22Rv1 (cell line): ENCODE data around the gene ABCG2.

ENCODE experiments used
- ZFX ChIP-seq: fragments of 450-650 bp; IDR thresholded peaks from 2 replicates; pipeline ENCODE4 v1.6.1; 2017; ENCODE audit warnings: antibody characterized with exemption, borderline replicate concordance
- TF ChIP-seq, protein P1 (sequence below): fragments of 450-650 bp; IDR thresholded peaks from 2 replicates; pipeline ENCODE4 v1.5.1; 2017; ENCODE audit warnings: mild to moderate bottlenecking

DNA sequence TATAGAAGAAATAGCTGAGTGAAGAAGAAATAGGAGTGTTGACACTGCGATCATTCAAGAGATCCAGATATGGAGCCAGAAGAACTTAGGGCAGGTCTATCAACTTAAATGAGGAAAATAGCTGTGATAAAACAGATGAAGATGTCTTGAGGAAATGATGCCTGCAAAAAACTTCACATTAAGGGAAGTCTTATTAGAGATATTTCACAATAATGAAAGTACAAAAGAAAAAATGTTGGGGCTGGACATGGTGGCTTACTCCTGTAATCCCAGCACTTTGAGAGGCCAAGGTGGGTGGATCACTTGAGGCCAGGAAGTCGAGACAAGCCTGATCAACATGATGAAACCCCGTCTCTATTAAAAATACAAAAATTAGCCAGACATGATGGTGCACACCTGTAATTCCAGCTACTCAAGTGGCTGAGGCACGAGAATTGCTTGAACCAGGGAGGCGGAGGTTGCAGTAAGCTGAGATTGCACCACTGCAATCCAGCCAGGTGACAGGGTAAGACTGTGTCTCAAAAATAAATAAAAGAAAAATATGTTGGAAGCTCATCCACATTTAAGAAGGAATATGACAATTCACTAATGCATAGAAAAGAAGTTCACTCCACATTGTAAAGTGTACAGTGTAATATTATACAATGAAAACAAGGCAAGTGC lies 94.7 kb downstream of the ABCG2 start:
- TF ChIP-seq, protein P1, sequence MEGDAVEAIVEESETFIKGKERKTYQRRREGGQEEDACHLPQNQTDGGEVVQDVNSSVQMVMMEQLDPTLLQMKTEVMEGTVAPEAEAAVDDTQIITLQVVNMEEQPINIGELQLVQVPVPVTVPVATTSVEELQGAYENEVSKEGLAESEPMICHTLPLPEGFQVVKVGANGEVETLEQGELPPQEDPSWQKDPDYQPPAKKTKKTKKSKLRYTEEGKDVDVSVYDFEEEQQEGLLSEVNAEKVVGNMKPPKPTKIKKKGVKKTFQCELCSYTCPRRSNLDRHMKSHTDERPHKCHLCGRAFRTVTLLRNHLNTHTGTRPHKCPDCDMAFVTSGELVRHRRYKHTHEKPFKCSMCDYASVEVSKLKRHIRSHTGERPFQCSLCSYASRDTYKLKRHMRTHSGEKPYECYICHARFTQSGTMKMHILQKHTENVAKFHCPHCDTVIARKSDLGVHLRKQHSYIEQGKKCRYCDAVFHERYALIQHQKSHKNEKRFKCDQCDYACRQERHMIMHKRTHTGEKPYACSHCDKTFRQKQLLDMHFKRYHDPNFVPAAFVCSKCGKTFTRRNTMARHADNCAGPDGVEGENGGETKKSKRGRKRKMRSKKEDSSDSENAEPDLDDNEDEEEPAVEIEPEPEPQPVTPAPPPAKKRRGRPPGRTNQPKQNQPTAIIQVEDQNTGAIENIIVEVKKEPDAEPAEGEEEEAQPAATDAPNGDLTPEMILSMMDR: no peak
- no peak for TF ChIP-seq ZFX
